Left forelimb (tissue), 1 donor: Measurements from ENCODE around the gene BACH1.

Experiments
- DNase-seq: peaks from one replicate; pipeline ENCODE4 v3.0.0-alpha.2; 2018; ENCODE audit warnings: low spot score

BACH1 gene

DNA sequence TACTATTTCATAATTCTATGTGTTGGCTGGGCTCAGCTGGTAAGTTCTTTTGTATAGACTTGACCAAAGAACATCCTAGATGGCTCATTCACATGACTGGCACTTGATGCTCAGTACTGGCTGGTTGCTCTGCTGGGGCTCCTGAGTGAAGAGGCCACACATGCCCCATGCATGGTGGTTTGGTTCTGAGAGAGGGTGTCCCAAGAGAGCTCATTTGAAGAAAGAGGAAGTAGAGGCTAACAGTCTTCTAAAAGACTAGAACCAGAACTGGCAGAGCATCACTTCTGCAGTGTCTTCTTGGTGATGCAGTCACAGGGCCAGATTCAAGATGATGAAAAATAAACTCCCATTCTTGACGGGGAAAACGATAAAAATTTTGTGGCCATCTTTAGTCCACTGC lies 5.2 kb upstream of the BACH1 start:
- DNase-seq, result no peak

DNA sequence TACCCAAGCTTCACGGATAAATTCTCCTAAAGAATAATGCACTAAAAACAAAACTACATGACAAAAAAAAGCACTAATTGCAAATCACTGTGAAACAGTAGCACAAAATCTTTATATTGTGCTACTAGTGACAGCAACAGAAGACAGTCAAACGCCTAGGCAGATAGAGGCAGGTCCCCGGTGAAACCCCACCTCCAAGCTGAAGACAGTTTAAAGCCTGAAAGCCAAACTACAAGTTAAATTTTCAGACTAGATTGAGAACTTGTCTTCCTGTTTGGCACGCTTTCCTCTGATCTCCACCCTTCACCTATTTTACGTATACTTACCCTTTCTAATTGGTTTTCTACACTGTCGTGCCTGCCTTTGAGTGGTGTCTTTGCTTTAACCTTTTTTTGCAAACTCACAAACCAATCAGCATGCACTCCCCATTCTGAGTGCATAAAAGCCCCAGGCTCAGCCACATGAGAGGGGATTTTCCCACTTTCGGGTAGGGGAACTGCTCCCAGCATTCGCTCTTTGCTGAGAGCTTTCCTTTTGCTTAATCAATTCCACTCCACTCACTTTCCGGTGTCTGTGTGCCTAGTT lies 3.6 kb upstream of the BACH1 start:
- DNase-seq, result no peak

DNA sequence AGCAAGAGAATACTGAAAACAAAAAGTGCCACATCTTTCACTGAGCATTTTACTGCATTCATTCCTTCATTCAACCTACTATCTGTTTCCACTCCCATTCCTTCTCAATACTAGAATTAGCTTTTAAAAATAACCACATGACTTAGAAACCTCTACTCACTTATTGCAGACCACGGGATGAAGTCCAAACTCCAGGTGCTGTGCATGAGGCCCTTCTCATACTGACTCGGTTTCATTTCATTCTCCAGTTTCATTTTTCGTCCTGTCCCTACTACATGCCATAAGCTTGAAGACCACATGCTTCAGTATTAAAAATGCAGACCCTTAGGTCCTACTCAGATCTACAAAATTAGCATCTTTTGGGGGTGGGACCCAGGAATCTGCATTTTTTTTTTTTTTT lies 2.3 kb upstream of the BACH1 start:
- no peak for DNase-seq

DNA sequence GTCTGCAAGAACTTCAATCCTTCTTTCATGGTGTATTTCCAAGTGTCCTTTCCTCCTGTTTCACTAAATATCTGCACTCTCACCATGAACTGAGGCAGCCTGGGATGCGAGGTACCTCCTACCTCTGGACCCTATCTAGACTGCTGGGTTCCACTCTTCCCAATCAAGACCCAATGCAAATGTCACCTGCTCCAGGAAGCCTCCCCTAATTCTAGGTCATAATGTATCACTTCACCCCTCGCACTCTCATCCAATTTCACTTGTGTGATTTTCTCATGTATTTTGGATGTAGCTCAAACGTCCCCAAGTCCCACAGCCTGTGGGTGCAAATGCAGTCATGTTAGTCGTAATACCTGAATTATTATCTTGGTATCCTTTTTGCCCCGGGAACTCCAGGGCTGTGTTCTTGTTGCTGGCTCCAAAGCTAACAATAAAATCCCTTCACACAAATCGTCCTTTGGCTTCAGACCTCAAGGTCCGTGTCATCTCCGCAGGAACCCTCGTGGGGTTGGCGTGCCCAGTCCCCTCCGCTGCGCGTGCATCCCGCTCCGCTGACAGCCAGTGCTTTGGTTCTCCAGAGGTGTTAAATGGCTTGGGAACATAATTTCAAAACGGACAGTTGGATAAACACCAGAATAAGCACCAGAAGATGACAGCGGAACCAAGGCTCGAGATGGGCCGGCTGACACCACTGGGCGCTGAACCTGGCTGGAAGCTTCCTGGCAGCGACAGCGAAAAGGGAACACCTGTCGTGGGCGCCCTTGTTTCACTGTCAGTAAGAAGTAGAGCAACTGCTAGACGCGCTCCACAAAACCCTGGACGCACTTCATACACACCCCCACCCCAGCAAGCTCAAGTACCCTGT lies 1.0 kb upstream of the BACH1 start:
- DNase-seq, result no peak

DNA sequence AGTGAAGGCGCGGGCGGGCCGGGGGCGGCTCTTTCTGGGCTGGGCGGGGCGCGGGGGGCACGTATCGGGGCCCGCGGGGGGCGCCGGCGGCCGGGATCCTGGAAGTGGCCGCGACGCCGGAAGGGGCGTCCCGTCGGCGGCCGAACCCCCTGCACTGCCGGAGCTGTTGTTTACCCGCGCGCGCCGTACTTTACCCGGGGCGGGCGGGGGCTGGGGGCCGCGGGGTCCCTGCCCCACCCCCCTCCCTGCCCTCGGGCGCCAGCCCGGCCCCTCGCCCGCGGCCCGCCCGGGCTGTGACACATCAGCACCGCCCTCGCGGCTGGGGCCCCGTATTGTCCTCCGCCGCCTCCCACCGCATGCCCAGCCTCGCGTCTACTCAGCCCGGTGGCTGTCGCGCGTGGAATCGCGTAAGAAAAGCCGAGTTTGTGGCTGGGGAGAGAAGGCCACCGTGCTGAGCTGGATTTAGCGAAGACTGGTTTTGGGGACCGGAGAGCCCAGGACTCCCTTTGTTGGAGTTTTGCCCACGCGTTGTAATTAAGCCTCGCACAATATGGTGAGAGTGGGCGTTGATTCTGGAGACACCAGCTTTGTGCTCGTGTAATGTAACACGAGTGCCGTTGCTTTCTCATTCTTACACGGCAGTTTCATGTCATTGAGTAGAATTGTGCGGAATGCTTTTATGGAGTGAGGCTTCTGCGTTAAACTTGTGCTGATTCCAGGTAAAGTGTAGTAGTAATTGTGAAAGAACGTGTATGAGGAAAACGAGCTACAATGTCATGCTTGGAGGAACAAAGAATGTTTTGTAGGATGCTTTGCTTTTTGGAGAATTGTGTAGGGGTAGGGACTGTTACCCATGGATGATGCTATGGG lies 559 bp downstream of the BACH1 start:
- peak; percentile 80 for DNase-seq

DNA sequence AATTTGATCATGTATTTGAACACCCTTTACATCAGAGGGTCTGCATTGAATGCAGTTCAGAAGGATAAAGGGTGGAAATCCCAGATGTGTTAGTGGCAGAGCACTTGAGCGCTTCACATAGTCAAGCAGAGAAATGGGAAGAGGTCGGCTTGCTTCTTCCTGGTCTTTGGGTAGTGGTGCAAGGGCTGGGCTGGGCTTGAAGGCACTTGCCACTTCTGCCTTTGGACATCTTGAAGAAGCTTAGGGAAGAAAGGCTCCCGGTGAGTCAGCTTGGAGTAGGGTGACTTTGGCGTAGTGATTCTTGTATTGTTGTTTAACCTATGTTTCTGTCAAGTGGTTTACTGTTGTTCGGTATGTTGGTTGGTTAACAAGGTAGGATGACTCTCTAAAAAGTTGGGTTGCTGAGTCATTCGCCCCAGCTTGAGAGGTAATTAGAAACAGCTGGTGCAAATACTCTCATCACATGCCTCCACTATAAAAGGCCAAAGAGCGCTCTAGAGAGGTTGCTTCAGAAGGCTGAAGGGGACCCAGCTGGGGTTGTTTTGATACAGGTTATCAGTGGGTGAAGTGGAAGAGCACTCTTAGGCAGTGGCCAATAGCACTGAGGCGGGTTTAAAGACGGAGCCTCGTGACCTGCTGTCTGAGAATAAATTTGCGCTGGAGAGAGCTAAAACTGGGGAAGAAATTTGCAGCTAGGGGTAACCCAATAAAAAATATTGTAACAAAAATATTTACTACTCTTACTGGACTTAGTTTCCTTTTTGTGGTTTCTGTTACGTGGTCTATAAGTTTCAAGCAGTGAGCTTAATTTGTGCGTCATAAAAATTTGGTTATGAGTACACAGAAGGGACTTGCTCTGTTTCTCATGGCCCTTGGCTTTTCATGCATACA lies 1.4 kb downstream of the BACH1 start:
- DNase-seq, result no peak

DNA sequence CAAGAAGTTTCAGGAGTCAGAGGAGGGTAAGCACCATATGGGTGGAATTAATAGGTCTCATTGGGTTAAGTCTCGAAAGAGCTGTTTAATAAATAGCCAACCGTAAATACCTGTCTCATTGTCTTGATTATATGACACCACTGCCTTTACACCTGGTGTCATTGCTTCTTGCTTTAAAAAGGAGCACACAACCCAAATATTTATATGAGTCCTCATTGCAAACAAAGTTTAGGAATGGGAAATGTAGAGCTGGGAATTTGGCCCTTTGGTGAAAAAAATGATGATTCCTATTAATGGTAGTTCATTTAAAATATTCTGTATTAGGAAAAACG lies 2.1 kb downstream of the BACH1 start:
- no peak for DNase-seq

DNA sequence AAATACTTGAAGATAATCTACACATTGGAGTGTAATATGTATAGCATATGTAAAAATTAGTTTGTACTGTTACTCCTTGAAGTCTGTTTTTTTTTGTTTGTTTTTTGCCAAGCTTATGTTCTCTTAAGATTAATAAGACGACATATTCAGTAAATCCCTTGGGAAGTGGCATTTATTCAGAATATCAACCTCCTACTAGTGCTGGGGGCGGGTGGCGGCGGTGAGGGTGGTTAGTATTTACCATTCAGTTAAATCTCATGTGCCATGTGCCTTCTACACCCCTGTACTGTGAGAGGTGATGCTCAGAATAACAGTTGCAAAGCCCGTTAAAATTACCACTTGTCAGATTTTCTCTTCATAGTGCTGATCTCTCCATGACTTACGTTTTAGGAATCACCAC lies 3.0 kb downstream of the BACH1 start:
- DNase-seq, result no peak

DNA sequence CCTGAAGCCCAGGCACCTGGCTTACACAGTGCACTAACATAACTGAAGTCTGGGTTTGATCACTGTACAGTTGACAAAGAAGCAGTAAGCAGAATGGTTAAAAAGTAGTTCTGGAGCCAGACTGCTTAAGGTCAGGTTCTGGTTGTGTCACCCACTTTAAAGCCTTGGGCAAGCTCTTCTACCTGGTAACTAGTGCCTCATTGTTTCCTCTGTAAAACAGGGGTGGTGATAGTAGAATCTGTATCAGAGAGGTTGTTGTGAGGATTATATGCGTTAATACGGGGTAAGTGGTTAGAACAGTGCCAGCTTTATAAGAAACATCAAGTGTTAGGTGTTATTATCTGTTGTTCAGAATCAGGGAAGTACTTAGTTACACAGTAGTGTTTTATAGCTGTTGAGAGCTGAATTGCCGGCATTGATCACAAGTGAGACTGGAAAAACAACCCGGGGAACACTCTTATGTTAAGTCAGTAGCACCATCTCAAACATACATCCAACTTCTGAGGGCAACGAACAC lies 3.7 kb downstream of the BACH1 start:
- DNase-seq, result no peak

DNA sequence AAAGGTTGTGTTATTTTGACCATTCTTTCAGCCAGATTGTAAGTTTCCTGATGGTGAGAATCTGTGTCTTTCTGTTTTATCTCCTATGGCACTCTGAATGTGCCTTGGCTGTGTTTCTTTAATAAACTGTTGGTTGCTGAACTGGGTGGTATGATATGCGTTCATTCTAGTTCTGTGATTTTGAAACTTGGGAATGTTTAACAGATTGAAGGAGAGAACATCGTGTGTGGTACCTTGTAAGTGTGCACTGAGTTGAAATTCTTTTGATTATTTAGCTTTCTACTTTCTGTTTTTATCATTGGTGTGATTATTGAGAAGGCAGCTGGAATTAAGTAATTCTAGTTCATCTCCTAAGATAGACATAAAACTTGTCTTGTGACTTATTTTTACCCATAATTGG lies 4.6 kb downstream of the BACH1 start:
- DNase-seq, result no peak

DNA sequence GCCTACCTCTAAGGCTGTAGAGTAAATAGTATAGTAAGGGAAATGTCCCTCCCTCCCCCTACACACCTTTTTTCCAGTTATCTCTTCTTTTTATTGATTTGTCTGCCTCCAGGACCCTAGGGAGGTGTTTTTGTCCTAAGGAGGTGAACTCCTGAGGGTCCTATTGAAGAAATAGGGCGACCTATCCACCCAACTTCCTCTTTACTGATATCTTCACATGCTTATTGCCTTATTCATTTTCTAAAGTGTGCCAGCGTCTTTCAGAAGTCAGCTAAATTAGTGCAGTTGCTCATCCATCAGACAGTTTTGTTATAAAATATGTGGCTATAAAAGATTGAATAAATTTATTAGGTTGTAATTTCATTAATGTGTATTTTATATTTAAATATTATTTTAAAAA lies 5.9 kb downstream of the BACH1 start:
- no peak for DNase-seq

DNA sequence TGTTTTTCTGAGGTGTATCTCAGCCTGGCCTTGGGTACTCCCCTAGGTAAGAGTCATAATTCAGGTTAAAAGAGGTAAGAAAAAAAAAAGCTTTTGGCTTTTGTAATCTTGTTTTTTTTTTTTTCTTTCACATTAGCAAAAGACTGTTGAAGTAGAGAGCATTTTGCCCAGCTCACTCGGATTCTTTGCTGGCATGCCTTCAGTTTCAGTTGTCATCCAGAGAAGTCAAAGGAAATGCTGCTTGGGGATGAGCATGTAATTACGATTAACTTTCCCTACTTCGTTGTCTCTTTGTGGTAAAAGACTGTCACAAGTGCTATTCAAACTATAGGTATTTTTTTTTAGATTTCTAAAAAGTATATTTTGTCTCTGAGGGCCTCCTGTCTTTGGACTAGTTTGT lies 6.3 kb downstream of the BACH1 start:
- no peak for DNase-seq

DNA sequence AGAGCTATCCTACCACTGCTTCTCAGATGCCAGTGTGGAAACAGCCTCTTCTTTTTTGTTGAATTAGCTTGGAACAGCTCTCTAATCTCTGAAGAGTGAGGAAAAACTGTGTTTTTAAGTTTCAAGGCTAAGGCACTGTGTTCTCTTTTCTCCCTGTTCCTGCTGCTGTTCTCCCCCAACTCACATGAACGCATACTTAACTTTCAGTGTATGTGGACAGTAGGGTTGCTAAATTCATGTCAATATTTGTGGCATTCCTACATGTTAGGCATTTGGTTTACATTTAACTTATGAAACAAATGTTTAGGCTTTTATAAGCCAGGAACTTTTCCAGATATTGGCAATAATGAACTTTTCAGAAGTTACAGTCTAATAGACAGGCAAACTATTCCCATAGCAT lies 6.8 kb downstream of the BACH1 start:
- no peak for DNase-seq

DNA sequence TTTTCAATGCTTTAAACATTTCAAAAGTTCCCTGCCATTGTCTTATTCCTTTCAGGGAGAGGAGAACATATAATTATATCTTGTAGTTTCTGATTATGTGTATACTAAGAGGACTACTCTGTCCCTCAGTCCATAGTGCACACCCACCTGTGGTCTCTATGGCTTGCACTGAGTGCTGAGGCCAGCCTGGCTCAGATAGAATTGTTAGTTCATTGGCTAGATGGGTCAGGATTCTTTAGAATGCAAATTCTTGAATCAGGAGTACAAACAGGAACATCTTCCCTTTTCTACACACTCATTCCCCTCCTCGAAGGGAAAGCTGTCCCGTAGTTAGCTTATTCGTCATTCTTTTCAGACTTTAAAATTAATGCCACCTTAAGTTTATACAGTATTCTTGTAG lies 8.2 kb downstream of the BACH1 start:
- DNase-seq, result no peak

DNA sequence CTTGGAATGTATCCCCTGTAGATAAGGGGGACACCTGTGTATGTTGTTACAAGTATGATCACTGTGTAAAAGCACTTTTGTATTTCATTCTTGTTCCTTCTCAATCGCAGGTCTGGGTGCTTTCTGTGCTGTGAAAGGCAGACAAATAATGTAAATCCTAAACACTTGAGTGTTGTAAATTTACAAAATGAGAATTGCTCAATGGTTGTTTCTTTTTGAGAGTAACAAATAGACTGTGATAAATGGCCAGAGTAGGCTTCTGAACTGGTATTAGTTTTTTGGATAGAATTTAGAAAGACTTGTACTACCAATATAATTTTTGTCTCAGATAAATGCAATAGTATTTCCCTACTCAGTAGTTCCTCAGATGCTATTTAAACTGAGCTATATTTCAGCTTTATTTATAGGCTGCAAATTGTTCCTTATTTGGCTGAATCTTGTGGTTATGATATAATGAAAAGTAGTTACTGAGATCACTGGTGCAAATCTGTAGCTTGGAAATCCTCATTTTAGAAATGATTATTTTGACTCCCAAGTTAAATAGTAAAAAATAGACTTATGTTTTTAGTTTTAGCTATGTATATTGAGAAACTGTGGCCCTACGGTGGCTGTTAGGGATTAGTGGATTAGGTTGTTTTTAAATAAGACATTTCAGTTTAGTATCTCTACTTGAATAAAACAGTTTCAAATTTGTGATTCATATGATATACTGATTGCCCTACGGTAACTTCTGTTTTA lies 9.2 kb downstream of the BACH1 start:
- no peak for DNase-seq

DNA sequence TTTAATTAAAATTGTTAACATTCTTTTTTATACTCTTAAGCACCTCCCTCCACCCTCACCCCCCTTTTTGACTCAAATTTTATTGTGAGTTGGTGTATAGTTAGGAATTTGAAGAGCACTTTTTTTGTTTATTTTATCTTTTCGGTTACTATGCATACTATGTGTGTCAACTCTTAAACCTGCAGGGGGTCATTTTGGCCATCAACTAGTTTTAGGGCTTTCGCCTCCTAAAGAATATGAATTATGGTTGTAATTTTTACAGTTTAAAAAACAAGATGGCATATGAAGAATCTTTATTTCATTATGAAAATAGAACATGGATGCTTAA lies 9.7 kb downstream of the BACH1 start:
- no peak for DNase-seq

DNA sequence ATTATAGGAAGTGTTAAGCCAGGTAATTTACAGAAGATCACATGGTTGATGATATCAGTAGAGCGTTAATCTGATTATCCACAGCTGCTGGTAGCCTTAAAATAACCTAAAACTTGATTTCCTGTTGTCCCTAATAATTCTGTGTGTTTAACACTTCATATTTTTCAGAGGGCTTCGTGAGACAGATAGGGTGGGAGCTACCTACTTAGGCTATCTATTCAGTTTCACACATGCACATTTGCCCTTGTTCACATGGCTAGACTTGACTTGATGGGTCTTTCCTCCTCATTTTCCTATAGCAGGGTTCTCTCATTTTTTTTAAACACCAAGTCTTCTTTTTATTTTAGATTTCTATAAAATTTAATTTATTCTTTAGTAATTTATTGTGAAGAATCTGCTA lies 11.0 kb downstream of the BACH1 start:
- no peak for DNase-seq

DNA sequence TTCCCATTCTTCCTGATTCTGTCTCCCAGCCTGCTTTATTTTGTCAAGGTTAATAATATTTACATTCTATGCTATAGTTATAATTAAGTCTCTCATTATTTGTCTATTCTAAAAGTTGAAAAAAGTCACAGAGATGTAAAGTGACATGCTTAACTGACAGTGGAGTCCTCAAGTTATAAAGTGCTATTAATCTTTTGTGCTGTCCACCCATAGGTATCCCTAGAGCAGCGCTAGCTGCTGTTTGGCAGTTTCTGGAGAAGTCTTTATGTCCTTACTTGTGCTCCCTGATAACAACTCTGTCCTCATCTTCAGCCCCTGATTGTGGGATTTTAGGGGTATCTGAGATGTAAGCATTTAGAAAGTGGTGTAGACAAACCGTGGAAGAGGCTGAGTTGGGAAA lies 13.1 kb downstream of the BACH1 start:
- DNase-seq, result no peak

DNA sequence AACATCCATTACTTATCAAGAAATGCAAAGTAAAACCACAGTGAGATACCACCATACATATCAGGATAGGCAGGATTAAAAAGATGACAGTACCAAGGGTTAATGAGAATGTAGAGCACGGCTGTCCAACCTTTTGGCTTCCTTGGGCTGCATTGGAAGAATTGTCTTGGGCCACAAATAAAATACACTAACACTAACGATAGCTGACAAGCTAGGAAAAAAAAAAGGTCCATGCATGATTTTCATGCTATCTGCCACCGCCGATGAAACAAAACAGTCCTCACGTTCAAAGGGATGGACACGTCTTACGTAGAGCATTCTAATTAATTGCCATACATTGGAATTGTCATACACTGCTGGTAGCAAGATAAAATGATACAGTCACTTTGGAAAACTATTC lies 14.3 kb downstream of the BACH1 start:
- no peak for DNase-seq

DNA sequence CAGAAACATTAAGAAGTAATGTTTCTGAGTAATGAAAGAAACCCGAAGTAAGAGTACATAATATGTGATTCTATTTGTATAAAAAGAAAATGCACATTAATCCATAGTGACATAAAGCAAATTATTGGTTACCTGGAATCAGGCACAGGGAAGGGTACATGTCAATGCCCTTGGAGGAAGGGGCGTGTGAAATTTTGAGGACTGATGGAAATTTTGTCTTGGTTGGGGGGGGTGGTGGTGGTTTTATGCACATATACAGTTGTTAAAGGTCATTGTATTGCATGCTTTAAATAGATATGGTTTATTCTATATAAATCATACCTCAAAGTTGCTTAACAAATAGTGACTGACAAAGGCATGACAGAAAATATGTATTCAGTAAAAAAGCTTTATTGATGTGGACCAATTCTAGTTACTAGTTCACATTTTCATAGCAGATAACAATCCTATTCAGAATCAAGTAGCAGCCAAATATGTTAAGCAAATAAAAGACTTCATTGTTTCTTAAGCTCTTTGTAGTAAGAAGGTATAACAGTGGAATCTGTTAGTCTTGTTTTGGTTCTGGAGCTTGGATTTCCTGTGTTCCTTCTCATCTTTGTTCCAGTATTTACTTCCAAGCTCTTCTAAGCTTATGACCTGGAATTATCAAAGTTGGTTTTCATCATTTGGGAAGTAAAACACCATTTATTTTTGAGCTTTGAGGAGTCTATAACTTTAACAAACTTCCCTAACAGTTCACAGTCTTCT lies 15.1 kb downstream of the BACH1 start:
- no peak for DNase-seq
